ENCODE data around the gene DECR2.

DNA sequence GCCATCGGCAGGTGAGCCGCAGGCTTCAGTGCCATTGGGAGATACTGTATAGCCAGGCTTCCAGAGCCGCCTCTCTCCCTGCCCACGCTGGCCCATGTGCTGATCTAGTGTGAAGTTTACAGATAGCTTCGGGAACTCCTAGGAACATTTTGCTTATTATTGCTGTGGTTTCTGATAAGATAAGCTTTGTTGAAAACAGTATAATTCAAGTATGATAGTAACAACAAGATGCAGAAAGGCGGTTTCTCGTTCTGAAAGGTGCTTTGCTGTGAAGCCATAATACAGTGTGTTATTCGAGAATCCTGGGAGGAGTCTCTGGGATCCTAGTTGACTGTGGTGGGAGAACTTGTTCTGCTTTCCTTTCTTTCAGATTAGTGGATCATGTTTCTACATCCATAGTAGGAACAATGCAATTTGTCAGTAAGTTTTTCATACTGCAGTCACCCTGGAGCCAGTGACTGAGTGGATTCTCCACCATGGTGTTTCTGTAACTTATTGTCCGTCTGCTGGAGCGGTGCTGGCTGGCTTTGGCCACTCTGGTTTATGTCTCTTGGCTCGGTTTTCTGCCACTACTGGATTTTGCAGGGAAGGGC is 55.3 kb downstream of the DECR2 start:
- TF ChIP-seq CTCF (IDR thresholded peaks at IDR 0.05; ENCODE audit: insufficient read depth, low read depth, low read length): no peak
- TF ChIP-seq EZH2 (IDR thresholded peaks at IDR 0.05; ENCODE audit: insufficient read depth, low read length): no peak
